NCI-H524 (cell line): ENCODE data around the gene AMD1.
"Not testable (repeated sequence)": the region's sequence is repeated elsewhere in the genome, so short reads cannot be mapped to it uniquely, and the experiment has no call there.

Experiments used
- DNase-seq, 2 experiments: peaks; one replicate each; lab custom pipeline; 2025; lab: John Stamatoyannopoulos, UW

AMD1 gene

GRCh38 chr6:110873981-110874879 is at the start of gene AMD1:
Gene AMD1 (plus strand): TSS chr6:110874785. CDS start chr6:110875106, 321 bp downstream.
- DNase-seq: peak; percentile 84 to 97

- no peak for DNase-seq
Observed at GRCh38 chr6:110826236-110827129, 48.1 kb upstream of the AMD1 start.

GRCh38 chr6:110828396-110828795 is 46.2 kb upstream of the AMD1 start:
- no peak for DNase-seq

DNA sequence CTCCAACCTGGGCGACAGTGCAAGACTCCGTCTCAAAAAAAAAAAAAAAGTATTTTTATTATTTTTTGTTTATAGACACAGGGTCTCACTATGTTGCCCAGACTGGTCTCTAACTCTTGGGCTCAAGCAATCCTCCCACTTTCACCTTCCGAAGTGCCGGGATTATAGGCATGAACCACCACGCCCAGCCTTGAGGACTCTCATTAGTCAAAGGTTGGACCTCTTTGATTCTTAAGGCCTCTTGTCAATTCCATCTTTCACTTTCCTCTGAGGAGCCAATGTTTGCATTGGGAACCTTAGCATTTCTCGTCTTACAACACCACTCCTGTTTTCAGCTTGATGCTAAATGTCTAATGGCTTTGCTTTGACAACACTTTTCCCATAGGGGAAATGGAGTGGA is 43.2 kb upstream of the AMD1 start:
- DNase-seq: no peak

GRCh38 chr6:110833831-110834230 is 40.8 kb upstream of the AMD1 start:
- no peak for DNase-seq

DNA sequence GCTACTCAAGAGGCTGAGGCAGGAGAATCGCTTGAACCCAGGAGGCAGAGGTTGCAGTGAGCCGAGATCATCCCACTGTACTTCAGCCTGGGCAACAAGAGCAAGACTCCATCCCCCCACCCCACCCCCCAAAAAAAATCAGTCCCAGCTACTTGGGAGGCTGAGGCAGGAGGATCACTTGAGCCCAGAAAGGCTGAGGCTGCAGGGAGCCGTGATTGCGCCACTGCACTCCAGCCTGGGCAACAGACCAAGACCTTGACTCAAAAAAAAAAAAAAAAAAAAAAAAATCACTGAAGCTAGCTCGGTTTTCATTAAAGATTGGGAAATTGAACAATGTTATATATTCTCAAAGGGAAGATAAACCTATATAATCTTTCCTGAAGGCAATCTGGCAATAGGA is 38.8 kb upstream of the AMD1 start:
- DNase-seq: not testable (repeated sequence)

GRCh38 chr6:110841266-110841665 is 33.3 kb upstream of the AMD1 start:
- DNase-seq: no peak

- DNase-seq: no peak
Observed at GRCh38 chr6:110849781-110850180, 24.8 kb upstream of the AMD1 start.

- no peak for DNase-seq
Observed at GRCh38 chr6:110852773-110853172, 21.8 kb upstream of the AMD1 start.

- DNase-seq: no peak
Observed at GRCh38 chr6:110853754-110854477, 20.7 kb upstream of the AMD1 start.

GRCh38 chr6:110856296-110856695 is 18.3 kb upstream of the AMD1 start:
- DNase-seq: no peak

- DNase-seq: no peak
Observed at GRCh38 chr6:110858016-110858415, 16.6 kb upstream of the AMD1 start.

- DNase-seq: no peak
Observed at GRCh38 chr6:110858562-110859214, 15.9 kb upstream of the AMD1 start.

DNA sequence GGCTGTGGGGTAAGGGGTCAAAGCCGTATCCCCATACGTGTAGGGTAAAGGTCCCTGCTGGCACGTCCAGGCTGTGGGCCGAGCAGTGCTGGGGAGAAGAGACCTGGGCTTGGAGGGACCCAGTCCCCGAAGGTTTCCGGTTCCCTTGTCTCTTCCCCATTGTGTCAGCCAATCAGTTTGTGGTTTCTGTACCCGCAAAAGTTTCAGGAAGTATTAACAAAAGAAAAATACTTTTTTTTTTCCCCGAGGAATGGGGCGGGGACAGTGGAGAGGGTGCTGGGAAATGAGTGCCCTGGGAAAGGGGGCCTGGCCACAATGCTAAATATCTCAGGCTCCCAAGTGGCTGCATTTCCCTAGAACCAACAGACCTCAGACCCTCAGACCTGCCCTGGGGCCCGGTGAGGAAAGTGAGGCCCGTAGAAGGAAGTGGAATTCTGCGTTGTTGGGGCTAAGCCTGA is 15.2 kb upstream of the AMD1 start:
- no peak for DNase-seq

GRCh38 chr6:110864824-110865223 is 9.8 kb upstream of the AMD1 start:
- DNase-seq: no peak

- peak in 1 of 2 experiments; percentile 49 for DNase-seq
Observed at GRCh38 chr6:110874880-110875547, 429 bp downstream of the AMD1 start.

- DNase-seq: no peak
Observed at GRCh38 chr6:110875548-110876169, 1.1 kb downstream of the AMD1 start.

DNA sequence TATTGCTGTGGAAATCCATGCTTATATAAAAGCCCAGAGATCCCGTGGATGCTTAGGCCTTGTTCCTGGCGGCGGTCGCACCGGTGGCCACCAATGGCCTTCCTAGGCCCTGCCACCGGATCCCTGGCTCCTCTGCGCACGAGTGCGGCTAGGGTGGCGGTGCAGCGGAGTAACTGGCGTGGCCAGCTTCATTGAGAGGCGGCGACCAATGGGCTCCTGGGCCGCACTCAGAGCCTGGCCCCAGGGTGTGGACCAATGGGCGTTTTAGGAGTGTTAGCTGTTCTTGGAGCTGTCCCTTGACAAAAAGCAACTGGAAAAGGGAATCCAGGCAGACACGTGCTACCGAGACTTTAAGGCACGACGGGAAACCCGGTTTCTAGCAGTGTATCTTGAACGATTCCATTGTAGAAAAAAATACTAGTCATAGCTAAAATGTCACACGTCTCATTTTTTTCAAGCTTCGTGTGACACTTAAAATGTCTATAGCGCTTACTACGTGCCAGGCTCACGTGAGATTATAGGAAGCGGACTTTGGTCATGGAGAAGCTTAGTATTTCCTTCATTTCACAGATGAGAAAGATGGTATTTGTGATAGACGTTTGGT is 1.7 kb downstream of the AMD1 start:
- DNase-seq: peak; percentile 56 to 81

DNA sequence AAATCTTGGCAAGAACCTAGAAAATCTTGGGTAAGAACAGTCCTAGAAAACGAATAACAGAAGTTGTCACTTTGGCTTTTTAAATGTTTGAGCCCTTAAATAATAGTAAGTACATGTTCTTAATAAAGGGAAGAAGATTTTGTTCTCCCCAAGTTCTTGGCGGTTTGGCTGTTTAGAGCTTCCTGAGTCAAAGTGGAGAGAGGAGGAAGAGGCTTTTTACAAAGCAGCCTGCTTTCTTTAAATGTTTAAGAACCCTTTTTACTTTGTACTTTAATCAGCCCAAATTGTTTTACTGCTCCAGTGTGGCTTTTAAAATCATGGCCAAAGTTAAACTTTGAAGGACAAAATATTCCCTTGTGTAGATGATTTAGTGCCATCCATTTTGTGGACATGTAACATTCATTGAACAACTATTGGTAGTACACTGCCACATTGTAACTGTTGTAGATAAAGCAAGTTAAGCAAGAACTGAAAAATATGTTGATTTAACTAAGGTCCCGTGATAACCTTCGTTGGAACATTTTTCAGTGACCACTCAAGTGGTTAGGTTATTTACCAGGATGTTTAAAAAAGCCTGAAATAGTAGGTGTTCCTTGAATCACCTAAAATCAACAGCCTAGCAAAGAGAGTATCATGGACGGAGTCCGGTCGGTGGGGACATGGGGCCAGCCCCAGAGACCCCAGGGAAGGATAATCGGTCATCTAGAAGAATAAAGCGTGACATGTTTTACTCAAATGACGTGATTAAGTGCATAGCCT is 2.4 kb downstream of the AMD1 start:
- no peak for DNase-seq
